WTC11 (cell line): Measurements from ENCODE around the gene SLC25A21. TPM values are rescaled to one million over a fixed set of nuclear protein-coding genes. Genes with fewer than 3 reads are reported as not detected.

Experiments used
- ATAC-seq: fragments of 200-7000 bp; cut with Tn5 transposase; 2 replicates; pipeline ENCODE4 v1.10.0; 2021; ENCODE audit warnings: mild to moderate bottlenecking, moderate library complexity
- CTCF ChIA-PET: fragments of 300-600 bp; sonication (Branson Sonifier 250); formaldehyde crosslinking; loops from one replicate; lab custom pipeline; 2021; ENCODE audit warnings: antibody characterized with exemption; lab: Charles Lee
- POLR2A ChIA-PET: fragments of 350-600 bp; sonication (Branson Sonifier 250); formaldehyde crosslinking; loops from one replicate; lab custom pipeline; 2021; ENCODE audit warnings: antibody characterized with exemption; lab: Charles Lee
- DNase-seq: peaks from one replicate; pipeline ENCODE4 v3.0.0; 2021; ENCODE audit warnings: low spot score
- H3K27ac Mint-ChIP-seq: 2 replicates; pipeline ENCODE4 v1.8.0; 2021; ENCODE audit warnings: mixed read lengths
- H3K27me3 Mint-ChIP-seq: 2 replicates; pipeline ENCODE4 v1.8.0; 2021; ENCODE audit warnings: low read depth, mild to moderate bottlenecking, moderate library complexity, mixed read lengths
- H3K36me3 Mint-ChIP-seq: 2 replicates; pipeline ENCODE4 v1.8.0; 2021; ENCODE audit warnings: mixed read lengths
- H3K4me1 Mint-ChIP-seq: 2 replicates; pipeline ENCODE4 v1.8.0; 2022; ENCODE audit warnings: mixed read lengths
- H3K4me3 Mint-ChIP-seq: 2 replicates; pipeline ENCODE4 v1.8.0; 2021; ENCODE audit warnings: mild to moderate bottlenecking, moderate library complexity, mixed read lengths
- H3K9me3 Mint-ChIP-seq: 2 replicates; pipeline ENCODE4 v1.8.0; 2021; ENCODE audit warnings: mixed read lengths
- CBFB ChIP-seq: sonication (generic); formaldehyde crosslinking; IDR thresholded peaks from 2 replicates; pipeline ENCODE4 v1.8.1; 2022; ENCODE audit warnings: mild to moderate bottlenecking, low read depth, missing genetic modification reagents
- CDX4 ChIP-seq: fragments of 250-450 bp; sonication (Bioruptor Pico); IDR thresholded peaks from 2 replicates; pipeline ENCODE4 v1.9.0; 2021; ENCODE audit warnings: moderate library complexity, mild to moderate bottlenecking, inconsistent platforms, borderline replicate concordance
- EMX1 ChIP-seq: fragments of 250-450 bp; sonication (Bioruptor Pico); IDR thresholded peaks from 2 replicates; pipeline ENCODE4 v1.8.0; 2021; ENCODE audit warnings: mild to moderate bottlenecking
- ETV6 ChIP-seq: sonication (generic); formaldehyde crosslinking; IDR thresholded peaks from 2 replicates; pipeline ENCODE4 v1.8.1; 2022; ENCODE audit warnings: mild to moderate bottlenecking, missing genetic modification reagents
- GRHL2 ChIP-seq: fragments of 250-450 bp; sonication (Bioruptor Pico); IDR thresholded peaks from 2 replicates; pipeline ENCODE4 v1.8.0; 2022; ENCODE audit warnings: mild to moderate bottlenecking, moderate library complexity; ENCODE audit not compliant: insufficient replicate concordance, severe bottlenecking
- HMGA2 ChIP-seq: fragments of 250-450 bp; sonication (Bioruptor Pico); IDR thresholded peaks from 2 replicates; pipeline ENCODE4 v1.4.0; 2021; ENCODE audit warnings: mild to moderate bottlenecking, moderate library complexity
- IRF2 ChIP-seq: sonication (generic); formaldehyde crosslinking; IDR thresholded peaks from 2 replicates; pipeline ENCODE4 v1.8.0; 2022; ENCODE audit warnings: low read depth, missing genetic modification reagents, borderline replicate concordance
- MYBL2 ChIP-seq: sonication (generic); formaldehyde crosslinking; IDR thresholded peaks from 2 replicates; pipeline ENCODE4 v1.8.1; 2023; ENCODE audit warnings: mild to moderate bottlenecking, moderate library complexity, missing genetic modification reagents
- NR3C1 ChIP-seq: sonication (generic); formaldehyde crosslinking; conservative IDR thresholded peaks from 2 replicates; pipeline ENCODE4 v1.8.1; 2023; ENCODE audit warnings: low read depth, mild to moderate bottlenecking, missing genetic modification reagents
- SP1 ChIP-seq: sonication (generic); formaldehyde crosslinking; conservative IDR thresholded peaks from 2 replicates; pipeline ENCODE4 v1.8.1; 2022; ENCODE audit warnings: missing genetic modification reagents
- TP53 ChIP-seq: sonication (generic); formaldehyde crosslinking; IDR thresholded peaks from 2 replicates; pipeline ENCODE4 v1.8.1; 2023; ENCODE audit warnings: mild to moderate bottlenecking, missing genetic modification reagents
- ZNF423 ChIP-seq: fragments of 250-450 bp; sonication (Bioruptor Pico); IDR thresholded peaks from 2 replicates; pipeline ENCODE4 v2.1.2; 2022; ENCODE audit warnings: mild to moderate bottlenecking, moderate library complexity
- ZNF425 ChIP-seq: fragments of 250-450 bp; sonication (Bioruptor Pico); conservative IDR thresholded peaks from 2 replicates; pipeline ENCODE4 v1.9.0; 2021; ENCODE audit warnings: mild to moderate bottlenecking
- total RNA-seq: library from RNA; stranded (reverse); gene quantifications from 3 replicates; pipeline ENCODE4 v1.2.3, GENCODE V29; 2021
- TF ChIP-seq, protein P1 (sequence below): fragments of 250-450 bp; sonication (Bioruptor Pico); IDR thresholded peaks from 2 replicates; pipeline ENCODE4 v1.9.0; 2021; ENCODE audit warnings: mild to moderate bottlenecking
- TF ChIP-seq, protein P2 (sequence below): sonication (generic); formaldehyde crosslinking; IDR thresholded peaks from 2 replicates; pipeline ENCODE4 v1.8.0; 2023; ENCODE audit warnings: mild to moderate bottlenecking, missing genetic modification reagents
- TF ChIP-seq, protein P3 (sequence below): sonication (generic); formaldehyde crosslinking; IDR thresholded peaks from 2 replicates; pipeline ENCODE4 v1.8.0; 2022; ENCODE audit warnings: mild to moderate bottlenecking, missing genetic modification reagents
- TF ChIP-seq, protein P4 (sequence below): sonication (generic); formaldehyde crosslinking; conservative IDR thresholded peaks from 2 replicates; pipeline ENCODE4 v1.8.1; 2023; ENCODE audit warnings: mild to moderate bottlenecking, low read depth, missing genetic modification reagents, moderate library complexity

The SLC25A21 gene
- total RNA-seq, 1 experiment from 2014 or later = 8.2 TPM

GRCh38 chr14:36988568-36988967 is 183.8 kb downstream of the SLC25A21 start (continued):
- TF ChIP-seq, protein P1, sequence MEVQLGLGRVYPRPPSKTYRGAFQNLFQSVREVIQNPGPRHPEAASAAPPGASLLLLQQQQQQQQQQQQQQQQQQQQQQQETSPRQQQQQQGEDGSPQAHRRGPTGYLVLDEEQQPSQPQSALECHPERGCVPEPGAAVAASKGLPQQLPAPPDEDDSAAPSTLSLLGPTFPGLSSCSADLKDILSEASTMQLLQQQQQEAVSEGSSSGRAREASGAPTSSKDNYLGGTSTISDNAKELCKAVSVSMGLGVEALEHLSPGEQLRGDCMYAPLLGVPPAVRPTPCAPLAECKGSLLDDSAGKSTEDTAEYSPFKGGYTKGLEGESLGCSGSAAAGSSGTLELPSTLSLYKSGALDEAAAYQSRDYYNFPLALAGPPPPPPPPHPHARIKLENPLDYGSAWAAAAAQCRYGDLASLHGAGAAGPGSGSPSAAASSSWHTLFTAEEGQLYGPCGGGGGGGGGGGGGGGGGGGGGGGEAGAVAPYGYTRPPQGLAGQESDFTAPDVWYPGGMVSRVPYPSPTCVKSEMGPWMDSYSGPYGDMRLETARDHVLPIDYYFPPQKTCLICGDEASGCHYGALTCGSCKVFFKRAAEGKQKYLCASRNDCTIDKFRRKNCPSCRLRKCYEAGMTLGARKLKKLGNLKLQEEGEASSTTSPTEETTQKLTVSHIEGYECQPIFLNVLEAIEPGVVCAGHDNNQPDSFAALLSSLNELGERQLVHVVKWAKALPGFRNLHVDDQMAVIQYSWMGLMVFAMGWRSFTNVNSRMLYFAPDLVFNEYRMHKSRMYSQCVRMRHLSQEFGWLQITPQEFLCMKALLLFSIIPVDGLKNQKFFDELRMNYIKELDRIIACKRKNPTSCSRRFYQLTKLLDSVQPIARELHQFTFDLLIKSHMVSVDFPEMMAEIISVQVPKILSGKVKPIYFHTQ = no peak
- TF ChIP-seq MYBL2 = no peak
- TF ChIP-seq, protein P2, sequence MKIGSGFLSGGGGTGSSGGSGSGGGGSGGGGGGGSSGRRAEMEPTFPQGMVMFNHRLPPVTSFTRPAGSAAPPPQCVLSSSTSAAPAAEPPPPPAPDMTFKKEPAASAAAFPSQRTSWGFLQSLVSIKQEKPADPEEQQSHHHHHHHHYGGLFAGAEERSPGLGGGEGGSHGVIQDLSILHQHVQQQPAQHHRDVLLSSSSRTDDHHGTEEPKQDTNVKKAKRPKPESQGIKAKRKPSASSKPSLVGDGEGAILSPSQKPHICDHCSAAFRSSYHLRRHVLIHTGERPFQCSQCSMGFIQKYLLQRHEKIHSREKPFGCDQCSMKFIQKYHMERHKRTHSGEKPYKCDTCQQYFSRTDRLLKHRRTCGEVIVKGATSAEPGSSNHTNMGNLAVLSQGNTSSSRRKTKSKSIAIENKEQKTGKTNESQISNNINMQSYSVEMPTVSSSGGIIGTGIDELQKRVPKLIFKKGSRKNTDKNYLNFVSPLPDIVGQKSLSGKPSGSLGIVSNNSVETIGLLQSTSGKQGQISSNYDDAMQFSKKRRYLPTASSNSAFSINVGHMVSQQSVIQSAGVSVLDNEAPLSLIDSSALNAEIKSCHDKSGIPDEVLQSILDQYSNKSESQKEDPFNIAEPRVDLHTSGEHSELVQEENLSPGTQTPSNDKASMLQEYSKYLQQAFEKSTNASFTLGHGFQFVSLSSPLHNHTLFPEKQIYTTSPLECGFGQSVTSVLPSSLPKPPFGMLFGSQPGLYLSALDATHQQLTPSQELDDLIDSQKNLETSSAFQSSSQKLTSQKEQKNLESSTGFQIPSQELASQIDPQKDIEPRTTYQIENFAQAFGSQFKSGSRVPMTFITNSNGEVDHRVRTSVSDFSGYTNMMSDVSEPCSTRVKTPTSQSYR (CRISPR knock-in tag) = no peak
- no peak for TF ChIP-seq ZNF423
- TF ChIP-seq IRF2 = no peak
- TF ChIP-seq HMGA2 (CRISPR knock-in tag) = no peak
- no peak for TF ChIP-seq SP1 (CRISPR knock-in tag)
- TF ChIP-seq NR3C1 (CRISPR knock-in tag) = no peak
- TF ChIP-seq TP53 = no peak
- TF ChIP-seq, all 79 proteins: peak for 0

- H3K4me3 Mint-ChIP-seq = no peak overlapping the region
- ChIA-PET CTCF (interaction anchor here (0.8 kb wide), 1 partner anchor 338 kb away, joined by 3 read pairs; no protein-coding TSS in a partner anchor), POLR2A (no interaction called here)
- no peak for DNase-seq
- peak; percentile 72; the same call in 1 of the 2 replicates for ATAC-seq
- H3K27me3 Mint-ChIP-seq = no peaks in the 10 kb centered on the region
- TF ChIP-seq ZNF425 (CRISPR knock-in tag) (no peak), EMX1 (CRISPR knock-in tag) (no peak), GRHL2 (CRISPR knock-in tag) (no peak), CBFB (no peak), HMGA2 (CRISPR knock-in tag) (no peak), CDX4 (CRISPR knock-in tag) (no peak), ETV6 (no peak), TP53 (no peak)
- TF ChIP-seq, protein P3, sequence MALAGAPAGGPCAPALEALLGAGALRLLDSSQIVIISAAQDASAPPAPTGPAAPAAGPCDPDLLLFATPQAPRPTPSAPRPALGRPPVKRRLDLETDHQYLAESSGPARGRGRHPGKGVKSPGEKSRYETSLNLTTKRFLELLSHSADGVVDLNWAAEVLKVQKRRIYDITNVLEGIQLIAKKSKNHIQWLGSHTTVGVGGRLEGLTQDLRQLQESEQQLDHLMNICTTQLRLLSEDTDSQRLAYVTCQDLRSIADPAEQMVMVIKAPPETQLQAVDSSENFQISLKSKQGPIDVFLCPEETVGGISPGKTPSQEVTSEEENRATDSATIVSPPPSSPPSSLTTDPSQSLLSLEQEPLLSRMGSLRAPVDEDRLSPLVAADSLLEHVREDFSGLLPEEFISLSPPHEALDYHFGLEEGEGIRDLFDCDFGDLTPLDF (CRISPR knock-in tag) = no peak
- TF ChIP-seq, protein P4, sequence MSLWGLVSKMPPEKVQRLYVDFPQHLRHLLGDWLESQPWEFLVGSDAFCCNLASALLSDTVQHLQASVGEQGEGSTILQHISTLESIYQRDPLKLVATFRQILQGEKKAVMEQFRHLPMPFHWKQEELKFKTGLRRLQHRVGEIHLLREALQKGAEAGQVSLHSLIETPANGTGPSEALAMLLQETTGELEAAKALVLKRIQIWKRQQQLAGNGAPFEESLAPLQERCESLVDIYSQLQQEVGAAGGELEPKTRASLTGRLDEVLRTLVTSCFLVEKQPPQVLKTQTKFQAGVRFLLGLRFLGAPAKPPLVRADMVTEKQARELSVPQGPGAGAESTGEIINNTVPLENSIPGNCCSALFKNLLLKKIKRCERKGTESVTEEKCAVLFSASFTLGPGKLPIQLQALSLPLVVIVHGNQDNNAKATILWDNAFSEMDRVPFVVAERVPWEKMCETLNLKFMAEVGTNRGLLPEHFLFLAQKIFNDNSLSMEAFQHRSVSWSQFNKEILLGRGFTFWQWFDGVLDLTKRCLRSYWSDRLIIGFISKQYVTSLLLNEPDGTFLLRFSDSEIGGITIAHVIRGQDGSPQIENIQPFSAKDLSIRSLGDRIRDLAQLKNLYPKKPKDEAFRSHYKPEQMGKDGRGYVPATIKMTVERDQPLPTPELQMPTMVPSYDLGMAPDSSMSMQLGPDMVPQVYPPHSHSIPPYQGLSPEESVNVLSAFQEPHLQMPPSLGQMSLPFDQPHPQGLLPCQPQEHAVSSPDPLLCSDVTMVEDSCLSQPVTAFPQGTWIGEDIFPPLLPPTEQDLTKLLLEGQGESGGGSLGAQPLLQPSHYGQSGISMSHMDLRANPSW = no peak
- H3K27ac Mint-ChIP-seq = no peak overlapping the region
- H3K36me3 Mint-ChIP-seq = no peaks in the 10 kb centered on the region
- 0 out of 2 replicates have a peak, but pooled peaks cover 5% of the 10 kb centered on the region for H3K4me1 Mint-ChIP-seq
- no peaks in the 10 kb centered on the region for H3K9me3 Mint-ChIP-seq
Observed at GRCh38 chr14:36986407-36986806, 186.0 kb downstream of the SLC25A21 start.
